Neuronal stem cell (in vitro differentiated cells): ENCODE results near the gene CDC16.

Experiments used
- DNase-seq: peaks from one replicate; pipeline ENCODE4 v3.0.0-alpha.2; 2013; ENCODE audit warnings: low spot score
- H2AFZ ChIP-seq: one replicate; pipeline ENCODE4 v1.6.1; 2013; ENCODE audit warnings: mild to moderate bottlenecking, low read length, inconsistent platforms
- H2AK5ac ChIP-seq: 2 replicates; pipeline ENCODE4 v1.6.1; 2013; ENCODE audit warnings: low read depth, mild to moderate bottlenecking, inconsistent platforms, low read length, moderate library complexity, mixed read lengths
- H2BK120ac ChIP-seq: 2 replicates; pipeline ENCODE4 v1.6.1; 2013; ENCODE audit warnings: low read depth, mild to moderate bottlenecking, inconsistent platforms, low read length, moderate library complexity, mixed read lengths
- H2BK12ac ChIP-seq: one replicate; pipeline ENCODE4 v1.6.1; 2013; ENCODE audit warnings: low read length, inconsistent platforms
- H2BK15ac ChIP-seq: 2 replicates; pipeline ENCODE4 v1.6.1; 2013; ENCODE audit warnings: mild to moderate bottlenecking, low read length, inconsistent platforms, mixed read lengths
- H2BK5ac ChIP-seq: one replicate; pipeline ENCODE4 v1.6.1; 2013; ENCODE audit warnings: inconsistent platforms, mild to moderate bottlenecking, low read length, moderate library complexity
- H3K14ac ChIP-seq: one replicate; pipeline ENCODE4 v1.6.1; 2013; ENCODE audit warnings: low read length, inconsistent platforms
- H3K18ac ChIP-seq: 2 replicates; pipeline ENCODE4 v1.6.1; 2013; ENCODE audit warnings: low read length, inconsistent platforms
- H3K23ac ChIP-seq: 2 replicates; pipeline ENCODE4 v1.6.1; 2013; ENCODE audit warnings: low read depth, mild to moderate bottlenecking, mixed read lengths, low read length, inconsistent platforms; ENCODE audit not compliant: poor library complexity
- H3K27ac ChIP-seq: replicated peaks from 3 replicates; pipeline ENCODE4 v1.5.1; 2013; ENCODE audit warnings: low read length, inconsistent platforms
- H3K27me3 ChIP-seq, 3 experiments: 2 replicates each; pipeline ENCODE4 v1.6.1; 2013; ENCODE audit warnings: low read length in 3 of 3, mild to moderate bottlenecking in 2 of 3, inconsistent platforms in 1 of 3, low read depth in 1 of 3, mixed read lengths in 1 of 3, moderate library complexity in 1 of 3; ENCODE audit not compliant: control insufficient read depth in 3 of 3, insufficient read depth in 3 of 3
- H3K36me3 ChIP-seq, 2 donors: replicated peaks in 1 of 2; 2 replicates each; pipeline ENCODE4 v1.6.1; 2013; ENCODE audit warnings: low read length in 2 of 2; ENCODE audit not compliant: control insufficient read depth in 2 of 2, insufficient read depth in 2 of 2
- H3K4ac ChIP-seq: 2 replicates; pipeline ENCODE4 v1.6.1; 2013; ENCODE audit warnings: inconsistent platforms, mild to moderate bottlenecking, low read length, moderate library complexity
- H3K4me1 ChIP-seq, 2 donors: 1 replicate in 1 of 2; 2 replicates in 1 of 2; pipeline ENCODE4 v1.6.1; 2013; ENCODE audit warnings: low read length in 2 of 2, low read depth in 1 of 2; ENCODE audit not compliant: control insufficient read depth in 2 of 2, insufficient read depth in 1 of 2
- H3K4me2 ChIP-seq: one replicate; pipeline ENCODE4 v1.6.1; 2013; ENCODE audit warnings: mild to moderate bottlenecking, low read length, inconsistent platforms; ENCODE audit not compliant: insufficient read depth, poor library complexity, severe bottlenecking
- H3K4me3 ChIP-seq, 2 donors: 2 replicates each; pipeline ENCODE4 v1.5.1; 2013; ENCODE audit warnings: low read length in 2 of 2, mild to moderate bottlenecking in 2 of 2, inconsistent platforms in 1 of 2, moderate library complexity in 1 of 2
- H3K79me1 ChIP-seq: one replicate; pipeline ENCODE4 v1.6.1; 2013; ENCODE audit warnings: low read depth, mild to moderate bottlenecking, inconsistent platforms, low read length, moderate library complexity
- H3K9ac ChIP-seq: one replicate; pipeline ENCODE4 v1.6.1; 2013; ENCODE audit warnings: mild to moderate bottlenecking, low read depth, low read length, inconsistent platforms; ENCODE audit not compliant: poor library complexity
- H3K9me3 ChIP-seq, 2 donors: replicated peaks in 1 of 2; 2 replicates each; pipeline versions ENCODE3 to v1.6.1; 2013; ENCODE audit warnings: low read length in 2 of 2, mild to moderate bottlenecking in 2 of 2, inconsistent platforms in 1 of 2, low read depth in 1 of 2, mixed read lengths in 1 of 2, moderate library complexity in 1 of 2; ENCODE audit not compliant: control insufficient read depth in 2 of 2, insufficient read depth in 1 of 2
- H4K8ac ChIP-seq: one replicate; pipeline ENCODE4 v1.6.1; 2013; ENCODE audit warnings: low read depth, mild to moderate bottlenecking, inconsistent platforms, low read length, moderate library complexity
- H4K91ac ChIP-seq: one replicate; pipeline ENCODE4 v1.6.1; 2013; ENCODE audit warnings: low read length, low read depth, mild to moderate bottlenecking, inconsistent platforms; ENCODE audit not compliant: poor library complexity
- WGBS, 2 donors: extraction: QIAGEN DNeasy Blood & Tissue Kit; methylation state at CpG; one replicate each; pipeline ENCODE4 v1.1.7; 2013; ENCODE audit warnings: missing lambda C conversion rate in 2 of 2, mixed read lengths in 1 of 2; ENCODE audit not compliant: insufficient read length in 2 of 2, insufficient replicate concordance in 1 of 2; ENCODE audit errors: extremely low coverage in 2 of 2; 5-methylcytosine and 5-hydroxymethylcytosine counted together

The CDC16 gene

DNA sequence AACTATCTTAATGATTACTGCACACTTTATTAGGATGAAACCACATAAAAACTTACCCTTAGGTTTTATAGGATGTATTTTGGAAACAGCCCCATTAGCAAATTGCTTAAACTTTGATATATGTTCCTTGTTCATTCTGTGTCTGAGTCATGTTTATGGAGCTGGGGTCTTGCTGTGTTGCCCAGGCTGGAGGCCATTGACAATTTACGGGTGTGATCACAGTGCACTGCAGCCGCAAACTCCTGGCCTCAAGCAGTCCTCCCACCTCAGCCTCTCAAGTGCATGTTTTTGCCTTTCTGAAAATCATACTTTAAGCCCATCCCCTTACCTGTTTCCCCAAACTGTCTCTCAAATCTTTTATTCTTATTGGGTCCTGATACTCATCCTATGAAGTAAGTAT, 74.4 kb downstream of the CDC16 start:
- peaks cover 6 to 33% of the 10 kb centered on the region in 2 donors for H3K36me3 ChIP-seq
- H3K4me3 ChIP-seq = no peak overlapping the region
- no peak overlapping the region for H3K27ac ChIP-seq
- no CpG with 5 or more reads among the region's 2 CpGs for WGBS, 2 donors
- H2BK15ac ChIP-seq = no peak overlapping the region
- no peak overlapping the region for H3K4me2 ChIP-seq
- no peak overlapping the region for H3K23ac ChIP-seq
- peaks cover 0 to 9% of the 10 kb centered on the region in 2 donors for H3K4me1 ChIP-seq
- H3K79me1 ChIP-seq = no peaks in the 10 kb centered on the region
- H3K9me3 ChIP-seq = no peaks in the 10 kb centered on the region
- no peaks in the 10 kb centered on the region for H3K27me3 ChIP-seq
- no peak overlapping the region for H2BK5ac ChIP-seq
- H2BK12ac ChIP-seq = no peak overlapping the region
- H2BK120ac ChIP-seq = no peak overlapping the region
- H3K18ac ChIP-seq = no peak overlapping the region
- H3K9ac ChIP-seq = no peak overlapping the region
- H3K4ac ChIP-seq = no peak overlapping the region
- no peak overlapping the region for H4K91ac ChIP-seq
- no peak overlapping the region for H4K8ac ChIP-seq
- H2AK5ac ChIP-seq = no peak overlapping the region
- H2AFZ ChIP-seq = no peak overlapping the region
- no peak overlapping the region for H3K14ac ChIP-seq
- DNase-seq = no peak

GRCh38 chr13:114309806-114310410, 75.2 kb downstream of the CDC16 start:
- H3K27me3 ChIP-seq = no peaks in the 10 kb centered on the region
- no peak overlapping the region for H3K9ac ChIP-seq
- no peak overlapping the region for H3K27ac ChIP-seq
- H3K9me3 ChIP-seq = no peaks in the 10 kb centered on the region
- no peak overlapping the region for H3K23ac ChIP-seq
- peaks cover 6 to 26% of the 10 kb centered on the region in 2 donors for H3K36me3 ChIP-seq
- DNase-seq = no peak
- H4K91ac ChIP-seq = no peak overlapping the region
- H2AFZ ChIP-seq = no peak overlapping the region
- H3K4me1 ChIP-seq = peaks cover 0 to 9% of the 10 kb centered on the region in 2 donors
- no peak overlapping the region for H2BK15ac ChIP-seq
- no peak overlapping the region for H3K4me2 ChIP-seq
- WGBS, 2 donors = no CpG with 5 or more reads among the region's 6 CpGs
- H4K8ac ChIP-seq = no peak overlapping the region
- no peaks in the 10 kb centered on the region for H3K79me1 ChIP-seq
- no peak overlapping the region for H2BK120ac ChIP-seq
- H3K4me3 ChIP-seq = no peak overlapping the region
- no peak overlapping the region for H2BK12ac ChIP-seq
- H2AK5ac ChIP-seq = no peak overlapping the region
- no peak overlapping the region for H3K4ac ChIP-seq
- H2BK5ac ChIP-seq = no peak overlapping the region
- no peak overlapping the region for H3K14ac ChIP-seq
- H3K18ac ChIP-seq = no peak overlapping the region

DNA sequence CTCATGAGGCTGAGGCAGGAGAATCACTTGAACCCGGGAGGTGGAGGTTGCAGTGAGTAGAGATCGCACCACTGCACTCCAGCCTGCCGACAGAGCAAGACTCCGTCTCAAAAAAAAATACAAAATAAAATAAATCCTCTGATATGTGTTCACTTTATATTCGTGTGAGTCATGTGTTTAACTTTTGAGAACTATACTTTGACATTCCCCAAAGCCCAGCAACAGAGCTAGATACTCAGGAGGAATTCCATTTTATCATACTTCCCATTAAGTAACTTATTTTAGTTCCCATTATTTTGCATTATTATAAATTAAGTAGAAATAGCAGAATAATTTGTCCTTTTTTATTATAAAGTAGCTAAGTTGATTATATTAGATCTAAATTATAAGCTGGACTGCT, 76.3 kb downstream of the CDC16 start:
- Histone ChIP-seq H3K9ac (no peak overlapping the region), H2BK12ac (no peak overlapping the region), H3K9me3 (no peaks in the 10 kb centered on the region), H3K4me1 (peaks cover 0 to 12% of the 10 kb centered on the region in 2 donors), H3K79me1 (no peaks in the 10 kb centered on the region), H2BK5ac (no peak overlapping the region), H2AFZ (no peak overlapping the region), H3K27ac (no peak overlapping the region), H4K8ac (no peak overlapping the region), H3K4me3 (no peak overlapping the region), H3K4me2 (no peak overlapping the region), H3K18ac (no peak overlapping the region), H2AK5ac (no peak overlapping the region), H4K91ac (no peak overlapping the region), H2BK15ac (no peak overlapping the region), H3K36me3 (peaks cover 6 to 27% of the 10 kb centered on the region in 2 donors), H3K23ac (no peak overlapping the region), H3K14ac (no peak overlapping the region), H3K4ac (no peak overlapping the region), H2BK120ac (no peak overlapping the region), H3K27me3 (no peaks in the 10 kb centered on the region)
- no CpG with 5 or more reads among the region's 5 CpGs for WGBS, 2 donors
- DNase-seq = no peak

DNA sequence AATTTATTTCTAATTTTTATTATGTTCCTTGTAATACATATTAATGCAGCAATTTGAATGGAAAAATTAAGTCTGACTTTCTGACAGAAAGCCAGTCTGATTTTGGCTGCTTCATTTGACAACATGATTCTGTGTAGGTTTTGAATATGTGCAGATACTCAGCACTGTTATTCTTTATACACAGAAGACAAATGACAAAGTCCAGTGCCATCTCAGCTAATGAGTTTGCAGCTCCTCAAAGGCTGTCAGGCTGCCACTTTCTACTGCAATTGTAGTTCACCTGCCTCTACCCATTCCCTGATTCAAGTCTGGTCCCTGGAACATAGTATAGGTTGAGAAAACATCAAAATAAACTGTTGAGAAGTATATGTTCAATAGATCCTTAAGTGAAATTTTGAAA, 76.7 kb downstream of the CDC16 start:
- no peak overlapping the region for H3K4me3 ChIP-seq
- H3K4me1 ChIP-seq = peaks cover 0 to 12% of the 10 kb centered on the region in 2 donors
- H2BK12ac ChIP-seq = no peak overlapping the region
- no peak overlapping the region for H3K18ac ChIP-seq
- H2AFZ ChIP-seq = no peak overlapping the region
- no peak overlapping the region for H2BK120ac ChIP-seq
- no peak overlapping the region for H2BK15ac ChIP-seq
- peaks cover 6 to 27% of the 10 kb centered on the region in 2 donors for H3K36me3 ChIP-seq
- no peak overlapping the region for H3K23ac ChIP-seq
- H3K27ac ChIP-seq = no peak overlapping the region
- H3K4me2 ChIP-seq = no peak overlapping the region
- DNase-seq = no peak
- no peak overlapping the region for H3K4ac ChIP-seq
- H3K79me1 ChIP-seq = peaks cover 2% of the 10 kb centered on the region
- no peak overlapping the region for H4K8ac ChIP-seq
- no peak overlapping the region for H4K91ac ChIP-seq
- no peaks in the 10 kb centered on the region for H3K9me3 ChIP-seq
- no peaks in the 10 kb centered on the region for H3K27me3 ChIP-seq
- no peak overlapping the region for H3K9ac ChIP-seq
- no peak overlapping the region for H2BK5ac ChIP-seq
- H3K14ac ChIP-seq = no peak overlapping the region
- no peak overlapping the region for H2AK5ac ChIP-seq
